Measurements from ENCODE around the gene DYNLRB1.

Gene DYNLRB1

GRCh38 chr20:34582911-34583310 is 66.7 kb downstream of the DYNLRB1 start:
- no peak for TF ChIP-seq CTCF (IDR thresholded peaks at IDR 0.05)

DNA sequence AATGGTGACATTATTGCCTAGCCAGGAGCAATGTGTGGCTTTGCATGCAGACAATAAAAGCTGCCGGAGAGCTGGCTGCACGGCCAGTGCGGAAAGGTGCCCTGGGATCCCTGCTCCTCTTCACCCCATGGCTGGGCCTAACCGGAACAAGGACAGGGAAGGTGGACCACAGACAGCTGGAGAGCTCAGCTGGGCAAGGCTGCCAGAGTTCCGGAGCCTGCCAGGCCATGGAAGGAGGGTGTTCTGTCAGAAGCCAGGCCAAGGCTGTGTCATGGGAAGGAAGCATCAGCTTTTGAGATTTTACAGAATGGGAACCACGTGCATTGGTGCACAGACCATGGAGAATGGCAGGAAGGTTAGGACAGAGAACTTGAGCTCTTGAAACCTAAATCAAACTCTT is 67.3 kb downstream of the DYNLRB1 start:
- TF ChIP-seq CTCF (IDR thresholded peaks at IDR 0.05), result no peak

- no peak for TF ChIP-seq CTCF (IDR thresholded peaks at IDR 0.05)
Measured at GRCh38 chr20:34585019-34585418, 68.8 kb downstream of the DYNLRB1 start.

DNA sequence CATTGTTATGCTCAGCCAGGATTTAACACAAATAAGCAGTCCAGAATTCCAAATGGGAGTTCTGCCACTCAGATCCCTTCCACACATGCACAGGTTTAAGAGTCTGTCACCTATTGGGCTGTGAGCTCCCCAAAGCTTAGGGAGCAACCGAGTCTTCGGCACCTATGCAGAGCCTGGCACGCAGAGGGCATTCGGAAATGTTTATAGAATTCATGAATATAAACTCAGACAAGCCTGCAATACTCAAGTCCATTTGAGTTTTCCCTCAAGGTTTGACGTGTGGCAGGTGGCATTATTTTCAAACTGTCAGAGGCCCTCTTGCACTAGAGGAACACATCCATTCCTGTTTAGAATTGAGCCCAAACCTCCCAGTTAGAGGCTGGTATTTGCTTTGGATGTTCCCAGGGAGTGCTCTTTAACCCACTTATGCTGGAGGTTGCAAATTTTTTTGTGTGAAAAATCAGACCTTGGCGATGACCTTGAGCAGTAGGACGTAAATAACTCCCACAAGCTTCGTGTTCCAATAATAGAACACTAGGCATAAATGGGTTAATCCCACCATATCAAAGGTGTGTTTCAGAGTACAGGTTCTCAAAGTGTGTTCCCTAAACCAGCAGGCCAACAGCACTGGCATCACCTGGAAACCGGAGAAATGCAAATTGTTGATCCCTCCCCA is 70.4 kb downstream of the DYNLRB1 start:
- TF ChIP-seq CTCF (IDR thresholded peaks at IDR 0.05), result no peak
